Upper lobe of left lung (tissue), 4 donors: ENCODE results near the gene ZMYND8.

ENCODE experiments used
- EP300 ChIP-seq, 4 donors: sonication (generic); formaldehyde crosslinking; IDR thresholded peaks; one replicate each; pipeline ENCODE4 v1.5.1; 2017; ENCODE audit warnings: antibody characterized with exemption in 4 of 4, control low read depth in 2 of 4
- POLR2AphosphoS5 ChIP-seq, 2 donors: sonication (generic); formaldehyde crosslinking; IDR thresholded peaks; one replicate each; pipeline ENCODE4 v1.5.1; 2017; ENCODE audit warnings: antibody characterized with exemption in 2 of 2
- TF ChIP-seq, protein P1 (sequence below), 6 experiments: fragments of 450-650 bp in 4 of 6; fragments of 200-600 bp in 2 of 6; sonication (generic) in 2 of 6; IDR thresholded peaks; one replicate each; pipeline ENCODE4 v1.5.1; 2016 to 2019; ENCODE audit warnings: antibody characterized with exemption in 6 of 6

DNA sequence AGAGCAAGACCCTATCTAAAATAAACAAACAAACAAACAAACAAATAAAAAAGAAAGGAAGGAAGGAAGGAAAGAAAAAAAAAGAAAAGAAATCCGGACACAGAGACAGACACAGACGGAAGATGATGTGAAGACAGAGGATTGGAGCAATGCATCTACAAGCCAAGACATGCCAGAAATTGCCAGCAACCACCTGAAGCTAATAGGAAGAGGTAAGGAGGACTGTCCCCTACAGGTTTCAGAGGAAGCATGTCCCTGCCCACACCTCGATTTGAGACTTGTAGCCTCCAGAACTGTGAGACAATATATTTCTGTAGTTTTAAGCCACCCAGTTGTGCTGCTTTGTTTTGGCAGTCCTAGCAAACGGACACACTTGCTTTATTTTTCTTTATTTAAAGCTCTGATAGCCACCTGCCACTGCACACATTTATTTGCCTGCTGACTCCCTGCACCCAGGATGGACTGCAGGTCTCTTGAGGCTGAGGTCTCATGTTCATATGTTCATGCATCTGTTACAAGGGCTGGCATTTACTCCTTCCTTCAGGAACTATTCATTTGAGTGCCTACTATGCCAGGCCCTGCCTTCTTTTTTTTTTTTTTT is 20.7 kb upstream of the ZMYND8 start:
- TF ChIP-seq, protein P1, sequence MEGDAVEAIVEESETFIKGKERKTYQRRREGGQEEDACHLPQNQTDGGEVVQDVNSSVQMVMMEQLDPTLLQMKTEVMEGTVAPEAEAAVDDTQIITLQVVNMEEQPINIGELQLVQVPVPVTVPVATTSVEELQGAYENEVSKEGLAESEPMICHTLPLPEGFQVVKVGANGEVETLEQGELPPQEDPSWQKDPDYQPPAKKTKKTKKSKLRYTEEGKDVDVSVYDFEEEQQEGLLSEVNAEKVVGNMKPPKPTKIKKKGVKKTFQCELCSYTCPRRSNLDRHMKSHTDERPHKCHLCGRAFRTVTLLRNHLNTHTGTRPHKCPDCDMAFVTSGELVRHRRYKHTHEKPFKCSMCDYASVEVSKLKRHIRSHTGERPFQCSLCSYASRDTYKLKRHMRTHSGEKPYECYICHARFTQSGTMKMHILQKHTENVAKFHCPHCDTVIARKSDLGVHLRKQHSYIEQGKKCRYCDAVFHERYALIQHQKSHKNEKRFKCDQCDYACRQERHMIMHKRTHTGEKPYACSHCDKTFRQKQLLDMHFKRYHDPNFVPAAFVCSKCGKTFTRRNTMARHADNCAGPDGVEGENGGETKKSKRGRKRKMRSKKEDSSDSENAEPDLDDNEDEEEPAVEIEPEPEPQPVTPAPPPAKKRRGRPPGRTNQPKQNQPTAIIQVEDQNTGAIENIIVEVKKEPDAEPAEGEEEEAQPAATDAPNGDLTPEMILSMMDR (IDR thresholded peaks at IDR 0.05), result no peak
- no peak for TF ChIP-seq POLR2AphosphoS5 (IDR thresholded peaks at IDR 0.05)
- TF ChIP-seq EP300 (IDR thresholded peaks at IDR 0.05), result no peak
